Amygdala (tissue), 56 donors: ENCODE data around the gene TRIP13.
"Not testable (repeated sequence)": the region's sequence is repeated elsewhere in the genome, so short reads cannot be mapped to it uniquely, and the experiment has no call there.

Source experiments
- DNase-seq, 56 donors: peaks; one replicate each; lab custom pipeline; 2025; lab: John Stamatoyannopoulos, UW

TRIP13 gene

GRCh38 chr5:933251-933861 is 40.7 kb downstream of the TRIP13 start:
- DNase-seq = no peak

- not testable (repeated sequence) for DNase-seq
These were observed 41.3 kb downstream of the TRIP13 start for GRCh38 chr5:933951-934350.

- DNase-seq = not testable (repeated sequence)
These were observed 41.8 kb downstream of the TRIP13 start for GRCh38 chr5:934381-934967.

- DNase-seq = no peak
These were observed 42.9 kb downstream of the TRIP13 start for GRCh38 chr5:935510-936084.

- no peak for DNase-seq
These were observed 43.8 kb downstream of the TRIP13 start for GRCh38 chr5:936149-937144.

GRCh38 chr5:937151-937924 is 44.7 kb downstream of the TRIP13 start:
- no peak for DNase-seq

- no peak for DNase-seq
These were observed 46.7 kb downstream of the TRIP13 start for GRCh38 chr5:939368-939767.

- not testable (repeated sequence) for DNase-seq
These were observed 48.1 kb downstream of the TRIP13 start for GRCh38 chr5:940741-941140.

GRCh38 chr5:943201-943917 is 50.7 kb downstream of the TRIP13 start:
- no peak for DNase-seq

GRCh38 chr5:943918-944620 is 51.4 kb downstream of the TRIP13 start:
- no peak for DNase-seq

GRCh38 chr5:944621-944927 is 51.9 kb downstream of the TRIP13 start:
- no peak for DNase-seq

- no peak for DNase-seq
These were observed 52.5 kb downstream of the TRIP13 start for GRCh38 chr5:944992-945685.

- peak in 1 of 56 donors; percentile 23 for DNase-seq
These were observed 53.2 kb downstream of the TRIP13 start for GRCh38 chr5:945691-946551.

GRCh38 chr5:946720-947625 is 54.3 kb downstream of the TRIP13 start:
- no peak for DNase-seq

- DNase-seq = no peak
These were observed 55.2 kb downstream of the TRIP13 start for GRCh38 chr5:947626-948471.
